NB4 (cell line): Measurements from ENCODE around the gene KRT5.
A peak's percentile ranks its signal among the peaks of the same experiment; 100 is the strongest.
"Not testable (repeated sequence)": the region's sequence is repeated elsewhere in the genome, so short reads cannot be mapped to it uniquely, and the experiment has no call there.

Experiments used
- DNase-seq: peaks from one replicate; pipeline ENCODE4 v3.0.0; 2010; ENCODE audit warnings: low read depth
- H3K4me3 ChIP-seq: one replicate; pipeline ENCODE4 v1.5.1; 2011; ENCODE audit warnings: mild to moderate bottlenecking, low read depth, low read length, moderate library complexity
- CTCF ChIP-seq: IDR thresholded peaks from one replicate; pipeline ENCODE4 v1.5.1; 2012; ENCODE audit warnings: low read depth, low read length
- MAX ChIP-seq: IDR thresholded peaks from 2 replicates; pipeline ENCODE4 v1.6.1; 2011; ENCODE audit warnings: low read depth, low read length
- MYC ChIP-seq: IDR thresholded peaks from 2 replicates; pipeline ENCODE4 v1.6.1; 2011; ENCODE audit warnings: low read depth, low read length
- POLR2A ChIP-seq: IDR thresholded peaks from 2 replicates; pipeline ENCODE4 v1.6.1; 2011; ENCODE audit warnings: mild to moderate bottlenecking; ENCODE audit not compliant: insufficient read length; ENCODE audit errors: extremely low read depth

KRT5 gene

GRCh38 chr12:52495389-52495788, 24.8 kb downstream of the KRT5 start:
- TF ChIP-seq POLR2A, result no peak
- TF ChIP-seq MAX, result no peak
- no peak for TF ChIP-seq MYC
- no peak for TF ChIP-seq CTCF
- peak; percentile 14 for DNase-seq
- H3K4me3 ChIP-seq, result no peak overlapping the region

- TF ChIP-seq POLR2A (no peak), MYC (no peak), CTCF (no peak), MAX (no peak)
- DNase-seq, result peak; percentile 34
- no peak overlapping the region for H3K4me3 ChIP-seq
Observed at GRCh38 chr12:52494518-52494917, 25.7 kb downstream of the KRT5 start.

GRCh38 chr12:52494100-52494499, 26.1 kb downstream of the KRT5 start:
- no peak for DNase-seq
- TF ChIP-seq POLR2A (no peak), CTCF (no peak), MAX (no peak), MYC (no peak)
- no peak overlapping the region for H3K4me3 ChIP-seq

- no peak for DNase-seq
- H3K4me3 ChIP-seq, result no peak within 1 kb of the TSS
- no peak for TF ChIP-seq POLR2A
- TF ChIP-seq MAX, result no peak
- TF ChIP-seq CTCF, result no peak
- TF ChIP-seq MYC, result no peak
Observed at GRCh38 chr12:52493172-52493571, 27.0 kb downstream of the KRT5 start, which contains the start of gene KRT6A. Gene KRT6A, minus strand, starts transcription at chr12:52493257. Its CDS starts 69 bp downstream, at chr12:52493188.

- not testable (repeated sequence) for DNase-seq
Observed at GRCh38 chr12:52492405-52492804, 27.8 kb downstream of the KRT5 start.

GRCh38 chr12:52491495-52491894, 28.7 kb downstream of the KRT5 start:
- H3K4me3 ChIP-seq, DNase-seq: not testable (repeated sequence)

More at GRCh38 chr12:52492405-52492804, 27.8 kb downstream of the KRT5 start:
- H3K4me3 ChIP-seq, result not testable (repeated sequence)

- TF ChIP-seq MYC (no peak), CTCF (no peak), POLR2A (no peak), MAX (no peak)
- H3K4me3 ChIP-seq, result no peak overlapping the region
- no peak for DNase-seq
Observed at GRCh38 chr12:52488736-52489135, 31.5 kb downstream of the KRT5 start.

- not testable (repeated sequence) for H3K4me3 ChIP-seq, DNase-seq
Observed at GRCh38 chr12:52487744-52488443, 32.3 kb downstream of the KRT5 start.
